HCT116 (cell line): ENCODE results near the gene ALK. TPM values are rescaled to one million over a fixed set of nuclear protein-coding genes. Genes with fewer than 3 reads are reported as not detected.

Experiments used
- ATAC-seq: fragments of 200-7000 bp; cut with Tn5 transposase; 2 replicates; pipeline ENCODE4 v1.9.1; 2020; ENCODE audit warnings: mild to moderate bottlenecking, moderate library complexity
- BruUV-seq: library from RNA; stranded (reverse); fragments of 400-500 nt; replicated peaks from 2 replicates; lab custom pipeline; 2021; lab: Mats Ljungman, UMichigan
- CTCF ChIA-PET: fragments of 300-600 bp; sonication (Branson Sonifier 250); formaldehyde crosslinking; loops from one replicate; lab custom pipeline; 2021; ENCODE audit warnings: antibody characterized with exemption; lab: Charles Lee
- POLR2A ChIA-PET: fragments of 300-600, 350-600 bp; sonication (Branson Sonifier 250); formaldehyde crosslinking; loops from one replicate; lab custom pipeline; 2021; ENCODE audit warnings: antibody characterized with exemption; lab: Charles Lee
- RAD21 ChIA-PET, 2 experiments: fragments of 300-600 bp; sonication (Branson Sonifier 250); formaldehyde crosslinking; loops; one replicate each; lab custom pipeline; 2023; ENCODE audit warnings: low total read pairs in 2 of 2; ENCODE audit not compliant: uncharacterized antibody in 2 of 2, unreplicated experiment in 2 of 2, low non-redundant PET in 1 of 2; lab: Charles Lee
- DNase-seq: peaks from one replicate; pipeline ENCODE4 v3.0.0-alpha.2; 2010; ENCODE audit warnings: low read depth, low spot score
- H2AFZ ChIP-seq: fragments of 200-600 bp; shearing (Covaris generic), sonication (generic); 2 replicates; pipeline ENCODE4 v1.6.1; 2017; ENCODE audit warnings: low read depth, mixed run types, mixed read lengths, antibody characterized with exemption, low read length; ENCODE audit not compliant: poor library complexity, severe bottlenecking
- H3K27ac ChIP-seq: 2 replicates; pipeline ENCODE4 v1.5.1; 2012; ENCODE audit warnings: low read depth, low read length
- H3K27me3 ChIP-seq: fragments of 200-600 bp; sonication (generic); 2 replicates; pipeline ENCODE4 v1.6.1; 2016; ENCODE audit warnings: mixed run types, low read length, mixed read lengths; ENCODE audit not compliant: insufficient read depth
- H3K36me3 ChIP-seq, 2 experiments: fragments of 200-500 bp in 1 of 2; fragments of 200-600 bp in 1 of 2; sonication (Bioruptor generic) in 1 of 2; sonication (generic) in 1 of 2; 2 replicates each; pipeline versions ENCODE4 v1.5.1 to v1.6.1; 2014 to 2016; ENCODE audit warnings: low read length in 2 of 2, inconsistent platforms in 1 of 2, mixed read lengths in 1 of 2, mixed run types in 1 of 2; ENCODE audit not compliant: insufficient read depth in 2 of 2, control insufficient read depth in 1 of 2
- H3K4me1 ChIP-seq, 2 experiments: fragments of 200-600 bp in 1 of 2; sonication (generic) in 1 of 2; 2 replicates each; pipeline versions ENCODE4 v1.5.1 to v1.6.1; 2012 to 2017; ENCODE audit warnings: low read length in 2 of 2, inconsistent platforms in 1 of 2, mild to moderate bottlenecking in 1 of 2, mixed read lengths in 1 of 2, mixed run types in 1 of 2, moderate library complexity in 1 of 2; ENCODE audit not compliant: insufficient read depth in 2 of 2, control insufficient read depth in 1 of 2
- H3K4me2 ChIP-seq: fragments of 200-600 bp; sonication (generic); 2 replicates; pipeline ENCODE4 v1.6.1; 2017; ENCODE audit warnings: mixed run types, low read length, mixed read lengths
- H3K4me3 ChIP-seq, 2 experiments: fragments of 200-600 bp in 1 of 2; sonication (generic) in 1 of 2; replicated peaks in 1 of 2; 2 replicates each; pipeline ENCODE4 v1.5.1; 2011 to 2016; ENCODE audit warnings: low read length in 2 of 2, control low read depth in 1 of 2, low read depth in 1 of 2, mild to moderate bottlenecking in 1 of 2, mixed read lengths in 1 of 2, mixed run types in 1 of 2
- H3K79me2 ChIP-seq: fragments of 200-600 bp; sonication (generic); 2 replicates; pipeline ENCODE4 v1.6.1; 2017; ENCODE audit warnings: mild to moderate bottlenecking, mixed run types, low read length, moderate library complexity, mixed read lengths; ENCODE audit not compliant: insufficient read depth
- H3K9ac ChIP-seq: fragments of 200-600 bp; sonication (generic); 2 replicates; pipeline ENCODE4 v1.6.1; 2016; ENCODE audit warnings: low read length, mixed read lengths
- H3K9me2 ChIP-seq: fragments of 200-600 bp; sonication (generic), shearing (Covaris generic); 2 replicates; pipeline ENCODE4 v1.6.1; 2017; ENCODE audit warnings: mixed run types, mild to moderate bottlenecking, moderate library complexity; ENCODE audit not compliant: insufficient read depth
- H3K9me3 ChIP-seq, 2 experiments: fragments of 200-500 bp in 1 of 2; fragments of 200-600 bp in 1 of 2; sonication (Bioruptor generic) in 1 of 2; sonication (generic) in 1 of 2; 2 replicates each; pipeline ENCODE4 v1.6.1; 2014 to 2017; ENCODE audit warnings: low read length in 2 of 2, mixed read lengths in 2 of 2, inconsistent platforms in 1 of 2, low read depth in 1 of 2, mild to moderate bottlenecking in 1 of 2, mixed run types in 1 of 2, moderate library complexity in 1 of 2; ENCODE audit not compliant: control insufficient read depth in 1 of 2, insufficient read depth in 1 of 2
- H4K20me1 ChIP-seq: fragments of 200-600 bp; sonication (generic), shearing (Covaris generic); 2 replicates; pipeline ENCODE4 v1.6.1; 2017; ENCODE audit warnings: mixed run types, mild to moderate bottlenecking, moderate library complexity; ENCODE audit not compliant: insufficient read depth
- ATF3 ChIP-seq: IDR thresholded peaks from 2 replicates; pipeline ENCODE4 v1.6.1; 2012
- CBX3 ChIP-seq: IDR thresholded peaks from 2 replicates; pipeline ENCODE4 v1.6.1; 2012; ENCODE audit warnings: low read depth
- CEBPB ChIP-seq: IDR thresholded peaks from 2 replicates; pipeline ENCODE4 v1.6.1; 2012; ENCODE audit warnings: low read depth
- ELF1 ChIP-seq: IDR thresholded peaks from 2 replicates; pipeline ENCODE4 v1.6.1; 2012; ENCODE audit warnings: low read depth, borderline replicate concordance
- EZH2phosphoT487 ChIP-seq: fragments of 200-600 bp; IDR thresholded peaks from 2 replicates; pipeline ENCODE4 v1.6.1; 2018; ENCODE audit warnings: antibody characterized with exemption, borderline replicate concordance
- JUND ChIP-seq: IDR thresholded peaks from 2 replicates; pipeline ENCODE4 v1.6.1; 2012
- POLR2A ChIP-seq: IDR thresholded peaks from 2 replicates; pipeline ENCODE4 v1.7.0; 2011; ENCODE audit warnings: borderline replicate concordance; ENCODE audit not compliant: insufficient read depth, insufficient read length; ENCODE audit errors: extremely low read depth
- POLR2AphosphoS5 ChIP-seq: IDR thresholded peaks from 2 replicates; pipeline ENCODE4 v1.6.1; 2011; ENCODE audit warnings: mild to moderate bottlenecking, low read depth, low read length, moderate library complexity
- RAD21 ChIP-seq: IDR thresholded peaks from 2 replicates; pipeline ENCODE4 v1.6.1; 2012; ENCODE audit warnings: low read depth, mild to moderate bottlenecking
- REST ChIP-seq: IDR thresholded peaks from 2 replicates; pipeline ENCODE4 v1.6.1; 2012; ENCODE audit warnings: low read depth
- SIN3A ChIP-seq: IDR thresholded peaks from 2 replicates; pipeline ENCODE4 v1.6.1; 2012; ENCODE audit warnings: low read depth
- SP1 ChIP-seq: IDR thresholded peaks from 2 replicates; pipeline ENCODE4 v1.6.1; 2012; ENCODE audit warnings: low read depth
- SRF ChIP-seq: IDR thresholded peaks from 2 replicates; pipeline ENCODE4 v1.6.1; 2012; ENCODE audit warnings: low read depth
- YY1 ChIP-seq: IDR thresholded peaks from 2 replicates; pipeline ENCODE4 v1.6.1; 2011; ENCODE audit warnings: low read length, low read depth, moderate library complexity, mild to moderate bottlenecking; ENCODE audit not compliant: insufficient replicate concordance; ENCODE audit errors: extremely low read depth
- intact Hi-C: fragments of 100-400 bp; cut with micrococcal nuclease; formaldehyde crosslinking; loops from 2 replicates; pipeline ENCODE4 v1.10.0; 2022
- total RNA-seq: library from RNA; stranded (reverse); gene quantifications from one replicate; pipeline ENCODE4 v1.2.1, GENCODE V29; 2021; ENCODE audit not compliant: unreplicated experiment
- TF ChIP-seq, protein P1 (sequence below): IDR thresholded peaks from 2 replicates; pipeline ENCODE4 v1.6.1; 2012
- TF ChIP-seq, protein P2 (sequence below): IDR thresholded peaks from 2 replicates; pipeline ENCODE4 v1.6.1; 2011; ENCODE audit warnings: mild to moderate bottlenecking, low read length, moderate library complexity; ENCODE audit not compliant: insufficient replicate concordance; ENCODE audit errors: extremely low read depth
- TF ChIP-seq, protein P3 (sequence below), 3 experiments: fragments of 200-600 bp in 1 of 3; sonication (generic) in 1 of 3; IDR thresholded peaks in 2 of 3; conservative IDR thresholded peaks in 1 of 3; 2 replicates each; pipeline ENCODE4 v1.5.1; 2012 to 2017; ENCODE audit warnings: low read depth in 2 of 3, low read length in 2 of 3, antibody characterized with exemption in 1 of 3, borderline replicate concordance in 1 of 3, control low read depth in 1 of 3, mild to moderate bottlenecking in 1 of 3, mixed read lengths in 1 of 3, mixed run types in 1 of 3, moderate library complexity in 1 of 3; ENCODE audit not compliant: insufficient read depth in 1 of 3

Gene ALK
- total RNA-seq, 1 experiment from 2014 or later = not detected

DNA sequence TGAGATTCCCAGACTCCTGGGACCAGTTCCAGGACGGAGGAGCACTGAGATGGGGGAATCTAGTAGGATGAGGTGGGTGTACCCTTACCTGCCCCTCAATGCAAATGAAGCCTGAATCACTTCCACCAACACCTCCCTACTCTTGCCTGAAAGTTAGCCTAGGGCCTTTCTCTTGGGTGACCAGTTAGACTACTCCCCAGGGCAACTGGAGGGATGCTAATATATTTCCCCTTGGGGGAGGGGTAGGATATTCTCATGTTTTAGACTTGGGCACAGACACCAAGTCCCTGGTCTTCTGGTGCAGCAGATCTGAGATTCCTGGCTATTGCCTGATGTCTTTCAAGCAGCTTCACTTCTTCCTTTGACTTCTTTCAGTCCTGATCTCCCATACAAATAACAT lies 334.5 kb downstream of the ALK start (continued):
- TF ChIP-seq, protein P1, sequence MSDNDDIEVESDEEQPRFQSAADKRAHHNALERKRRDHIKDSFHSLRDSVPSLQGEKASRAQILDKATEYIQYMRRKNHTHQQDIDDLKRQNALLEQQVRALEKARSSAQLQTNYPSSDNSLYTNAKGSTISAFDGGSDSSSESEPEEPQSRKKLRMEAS = no peak
- TF ChIP-seq SP1 (no peak), RAD21 (no peak)

GRCh38 chr2:29583548-29584156 lies 337.7 kb downstream of the ALK start:
- H3K9ac ChIP-seq = no peak overlapping the region
- intact Hi-C loops = no loop called here
- H3K4me2 ChIP-seq = no peak overlapping the region
- DNase-seq = no peak
- H3K9me3 ChIP-seq = no peaks in the 10 kb centered on the region
- CTCF ChIA-PET = no interaction called here
- ATAC-seq = no peak
- peaks cover 29% of the 10 kb centered on the region for H3K27me3 ChIP-seq
- H3K36me3 ChIP-seq = no peaks in the 10 kb centered on the region
- H4K20me1 ChIP-seq = no peaks in the 10 kb centered on the region; the same call in 1 of the 2 replicates
- BruUV-seq = no TSS peak
- no peak overlapping the region for H2AFZ ChIP-seq
- H3K9me2 ChIP-seq = no peaks in the 10 kb centered on the region
- RAD21 ChIA-PET = no interaction called here
- POLR2A ChIA-PET = no interaction called here
- no peaks in the 10 kb centered on the region for H3K79me2 ChIP-seq
- no peak overlapping the region for H3K4me3 ChIP-seq
- no peak overlapping the region for H3K27ac ChIP-seq
- H3K4me1 ChIP-seq = no peaks in the 10 kb centered on the region
- TF ChIP-seq SP1 (no peak), ELF1 (no peak), POLR2A (no peak), POLR2AphosphoS5 (no peak), SRF (no peak), CBX3 (no peak), ATF3 (no peak), REST (no peak), RAD21 (no peak), YY1 (no peak), JUND (no peak), SIN3A (no peak), CEBPB (no peak), EZH2phosphoT487 (no peak)
- TF ChIP-seq, protein P2, sequence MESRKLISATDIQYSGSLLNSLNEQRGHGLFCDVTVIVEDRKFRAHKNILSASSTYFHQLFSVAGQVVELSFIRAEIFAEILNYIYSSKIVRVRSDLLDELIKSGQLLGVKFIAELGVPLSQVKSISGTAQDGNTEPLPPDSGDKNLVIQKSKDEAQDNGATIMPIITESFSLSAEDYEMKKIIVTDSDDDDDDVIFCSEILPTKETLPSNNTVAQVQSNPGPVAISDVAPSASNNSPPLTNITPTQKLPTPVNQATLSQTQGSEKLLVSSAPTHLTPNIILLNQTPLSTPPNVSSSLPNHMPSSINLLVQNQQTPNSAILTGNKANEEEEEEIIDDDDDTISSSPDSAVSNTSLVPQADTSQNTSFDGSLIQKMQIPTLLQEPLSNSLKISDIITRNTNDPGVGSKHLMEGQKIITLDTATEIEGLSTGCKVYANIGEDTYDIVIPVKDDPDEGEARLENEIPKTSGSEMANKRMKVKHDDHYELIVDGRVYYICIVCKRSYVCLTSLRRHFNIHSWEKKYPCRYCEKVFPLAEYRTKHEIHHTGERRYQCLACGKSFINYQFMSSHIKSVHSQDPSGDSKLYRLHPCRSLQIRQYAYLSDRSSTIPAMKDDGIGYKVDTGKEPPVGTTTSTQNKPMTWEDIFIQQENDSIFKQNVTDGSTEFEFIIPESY = no peak
- TF ChIP-seq, protein P3, sequence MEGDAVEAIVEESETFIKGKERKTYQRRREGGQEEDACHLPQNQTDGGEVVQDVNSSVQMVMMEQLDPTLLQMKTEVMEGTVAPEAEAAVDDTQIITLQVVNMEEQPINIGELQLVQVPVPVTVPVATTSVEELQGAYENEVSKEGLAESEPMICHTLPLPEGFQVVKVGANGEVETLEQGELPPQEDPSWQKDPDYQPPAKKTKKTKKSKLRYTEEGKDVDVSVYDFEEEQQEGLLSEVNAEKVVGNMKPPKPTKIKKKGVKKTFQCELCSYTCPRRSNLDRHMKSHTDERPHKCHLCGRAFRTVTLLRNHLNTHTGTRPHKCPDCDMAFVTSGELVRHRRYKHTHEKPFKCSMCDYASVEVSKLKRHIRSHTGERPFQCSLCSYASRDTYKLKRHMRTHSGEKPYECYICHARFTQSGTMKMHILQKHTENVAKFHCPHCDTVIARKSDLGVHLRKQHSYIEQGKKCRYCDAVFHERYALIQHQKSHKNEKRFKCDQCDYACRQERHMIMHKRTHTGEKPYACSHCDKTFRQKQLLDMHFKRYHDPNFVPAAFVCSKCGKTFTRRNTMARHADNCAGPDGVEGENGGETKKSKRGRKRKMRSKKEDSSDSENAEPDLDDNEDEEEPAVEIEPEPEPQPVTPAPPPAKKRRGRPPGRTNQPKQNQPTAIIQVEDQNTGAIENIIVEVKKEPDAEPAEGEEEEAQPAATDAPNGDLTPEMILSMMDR (IDR thresholded peaks at IDR 0.05 in 2 of 3, conservative IDR thresholded peaks at IDR 0.05 in 1 of 3; ENCODE audit: borderline replicate concordance in 1 of 3, insufficient read depth in 1 of 3, low read depth in 2 of 3, low read length in 2 of 3) = no peak
- TF ChIP-seq, protein P1 = no peak
